HG02981 (cell line): ENCODE measurements around the gene TXNDC15.
"Not testable (repeated sequence)": the region's sequence is repeated elsewhere in the genome, so short reads cannot be mapped to it uniquely, and the experiment has no call there.

ENCODE experiments used
- ATAC-seq: cut with Tn5 transposase; IDR thresholded peaks from one replicate; pipeline ENCODE4 v1.9.1; 2021; ENCODE audit warnings: mild to moderate bottlenecking, moderate library complexity; ENCODE audit not compliant: unreplicated experiment

The TXNDC15 gene

DNA sequence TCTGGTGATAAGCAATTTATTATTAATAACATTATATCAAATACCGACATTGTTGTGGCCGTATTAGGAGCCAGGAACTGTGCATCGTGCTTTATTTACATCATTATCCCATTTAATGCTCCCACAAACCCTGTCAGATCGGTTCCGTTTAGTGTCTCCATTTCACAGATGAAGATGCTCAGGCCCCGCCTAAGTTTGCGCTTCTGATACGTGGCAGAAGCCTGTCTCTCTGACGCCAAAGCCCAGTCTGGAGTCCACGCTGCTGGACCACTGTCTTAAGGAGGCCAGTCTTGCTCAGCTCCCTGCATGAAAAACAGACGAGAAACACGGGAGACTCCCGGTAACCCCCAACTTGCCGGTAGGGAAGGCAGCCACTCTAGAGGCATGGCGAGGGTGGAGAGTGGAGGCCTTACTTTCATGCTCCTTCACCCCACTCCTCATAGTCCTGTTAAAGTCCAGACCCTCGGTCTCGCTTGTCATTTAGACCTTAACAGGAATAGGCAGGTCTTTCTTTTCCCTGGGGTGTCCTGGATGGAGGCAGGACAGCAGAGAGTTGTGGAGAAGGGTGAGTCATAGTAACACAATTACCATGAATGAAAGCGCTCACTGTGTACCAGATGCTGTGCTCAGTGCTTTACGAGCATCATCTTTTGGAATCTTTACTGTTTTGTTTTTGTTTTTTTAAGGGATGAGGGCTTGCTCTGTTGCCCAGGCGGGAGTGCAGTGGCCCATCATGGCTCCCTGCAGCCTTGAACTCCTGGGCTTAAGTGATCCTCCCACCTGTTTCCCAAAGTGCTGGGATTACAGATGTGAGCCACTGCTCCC, 872 bp downstream of the TXNDC15 start:
- ATAC-seq: peak; percentile 25

DNA sequence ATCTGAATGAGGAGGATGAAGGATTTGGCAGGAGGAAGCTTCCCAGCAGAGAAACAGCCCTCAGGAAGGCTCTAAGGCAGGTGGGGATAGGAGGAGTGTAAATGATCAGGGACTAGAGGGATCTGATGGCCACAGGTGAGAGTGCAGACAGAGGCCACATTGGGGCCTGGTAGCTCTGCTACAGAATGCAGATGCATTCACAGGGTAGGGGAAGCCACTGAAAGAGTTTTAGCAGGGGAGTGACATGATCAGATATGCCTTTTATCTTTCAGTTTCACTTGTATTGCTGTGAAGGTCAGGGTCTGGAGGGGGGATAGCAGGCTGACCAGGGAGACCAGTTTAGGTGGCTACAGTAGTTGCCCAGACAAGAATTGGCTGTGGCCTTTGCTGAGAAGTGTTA, 3.0 kb downstream of the TXNDC15 start:
- ATAC-seq: no peak

DNA sequence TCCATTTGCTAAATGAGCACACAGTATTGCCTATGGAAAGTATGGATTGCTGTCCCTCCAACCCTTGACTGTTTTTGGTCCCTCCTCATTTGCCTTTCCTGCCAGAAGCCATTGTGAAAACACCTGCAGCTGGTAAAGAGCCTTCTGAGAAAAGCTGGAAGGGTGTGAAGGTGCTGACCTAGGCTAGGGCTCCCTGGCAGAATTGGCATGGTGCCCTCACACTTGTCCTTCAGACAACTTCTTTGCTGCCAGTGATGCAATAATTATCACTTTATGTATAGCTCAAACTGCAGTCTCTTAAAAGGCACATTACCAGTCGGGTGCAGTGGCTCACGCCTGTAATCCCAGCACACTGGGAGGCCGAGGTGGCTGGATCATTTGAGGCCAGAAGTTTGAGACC, 4.2 kb downstream of the TXNDC15 start:
- no peak for ATAC-seq

DNA sequence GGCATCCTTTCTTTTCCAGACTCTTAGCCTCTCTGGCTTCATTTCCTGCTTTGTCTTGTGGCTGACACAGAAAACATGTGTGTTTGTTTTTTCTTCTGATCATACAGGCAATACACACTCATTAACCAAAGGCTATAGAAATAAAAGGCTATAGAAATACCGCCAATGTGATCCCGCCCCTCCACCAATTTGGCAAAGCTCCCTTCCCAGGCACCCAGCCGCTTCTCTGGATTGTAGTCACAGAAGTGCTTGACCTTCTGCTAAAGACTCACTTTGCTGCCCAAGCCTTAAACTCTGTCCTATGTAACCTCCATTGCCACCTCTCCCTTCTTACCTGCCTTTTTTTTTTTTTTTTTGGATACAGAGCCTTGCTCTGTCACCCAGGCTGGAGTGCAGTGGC, 5.3 kb downstream of the TXNDC15 start:
- no peak for ATAC-seq

DNA sequence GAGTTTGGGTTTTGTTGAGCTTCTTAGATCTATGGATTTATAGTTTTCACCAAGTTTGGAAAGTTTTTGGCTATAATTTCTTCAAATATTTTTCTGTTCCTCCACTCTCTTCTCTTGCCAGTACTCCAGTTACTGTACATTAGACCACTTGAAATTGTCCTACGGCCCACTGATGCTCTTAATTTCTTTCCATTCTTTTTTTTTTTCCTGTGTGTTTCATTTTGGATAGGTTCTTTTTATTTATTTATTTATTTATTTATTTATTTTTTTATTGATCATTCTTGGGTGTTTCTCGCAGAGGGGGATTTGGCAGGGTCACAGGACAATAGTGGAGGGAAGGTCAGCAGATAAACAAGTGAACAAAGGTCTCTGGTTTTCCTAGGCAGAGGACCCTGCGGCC, 6.8 kb downstream of the TXNDC15 start:
- ATAC-seq: not testable (repeated sequence)

DNA sequence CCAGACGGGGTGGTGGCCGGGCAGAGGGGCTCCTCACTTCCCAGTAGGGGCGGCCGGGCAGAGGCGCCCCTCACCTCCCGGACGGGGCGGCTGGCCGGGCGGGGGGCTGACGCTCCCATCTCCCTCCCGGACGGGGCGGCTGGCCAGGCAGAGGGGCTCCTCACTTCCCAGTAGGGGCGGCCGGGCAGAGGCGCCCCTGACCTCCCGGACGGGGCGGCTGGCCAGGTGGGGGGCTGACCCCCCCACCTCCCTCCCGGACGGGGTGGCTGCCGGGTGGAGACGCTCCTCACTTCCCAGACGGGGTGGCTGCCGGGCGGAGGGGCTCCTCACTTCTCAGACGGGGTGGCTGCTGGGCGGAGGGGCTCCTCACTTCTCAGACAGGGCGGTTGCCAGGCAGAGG, 7.5 kb downstream of the TXNDC15 start:
- ATAC-seq: not testable (repeated sequence)

DNA sequence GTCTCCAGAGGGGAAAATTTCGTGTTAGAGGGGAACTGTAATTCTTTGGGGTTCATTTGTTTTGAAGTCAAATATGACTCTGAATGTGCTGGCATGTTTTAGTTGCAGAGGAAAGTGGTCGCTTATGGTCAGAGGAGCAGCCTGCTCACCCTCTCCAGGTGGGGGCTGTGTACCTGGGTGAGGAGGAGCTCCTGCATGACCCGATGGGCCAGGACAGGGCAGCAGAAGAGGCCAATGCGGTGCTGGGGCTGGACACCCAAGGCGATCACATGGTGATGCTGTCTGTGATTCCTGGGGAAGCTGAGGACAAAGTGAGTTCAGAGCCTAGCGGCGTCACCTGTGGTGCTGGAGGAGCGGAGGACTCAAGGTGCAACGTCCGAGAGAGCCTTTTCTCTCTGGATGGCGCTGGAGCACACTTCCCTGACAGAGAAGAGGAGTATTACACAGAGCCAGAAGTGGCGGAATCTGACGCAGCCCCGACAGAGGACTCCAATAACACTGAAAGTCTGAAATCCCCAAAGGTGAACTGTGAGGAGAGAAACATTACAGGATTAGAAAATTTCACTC, 13.5 kb downstream of the TXNDC15 start:
- ATAC-seq: no peak

DNA sequence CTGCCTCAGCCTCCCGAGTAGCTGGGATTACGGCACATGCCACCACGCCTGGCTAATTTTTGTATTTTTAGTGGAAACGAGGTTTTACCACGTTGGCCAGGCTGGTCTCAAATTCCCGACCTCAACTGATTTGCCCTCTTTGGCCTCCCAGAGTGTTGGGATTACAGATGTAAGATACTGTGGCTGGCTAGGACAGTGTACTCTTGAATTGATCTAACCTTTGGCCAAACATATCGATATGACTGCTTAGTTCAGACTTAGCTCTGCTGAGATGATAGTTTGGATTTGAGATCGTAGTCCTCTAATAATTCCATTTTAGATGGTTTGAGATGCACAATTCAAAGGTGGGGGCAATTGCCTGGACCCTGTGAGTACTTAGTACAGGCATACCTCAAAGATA, 15.2 kb downstream of the TXNDC15 start:
- ATAC-seq: no peak

DNA sequence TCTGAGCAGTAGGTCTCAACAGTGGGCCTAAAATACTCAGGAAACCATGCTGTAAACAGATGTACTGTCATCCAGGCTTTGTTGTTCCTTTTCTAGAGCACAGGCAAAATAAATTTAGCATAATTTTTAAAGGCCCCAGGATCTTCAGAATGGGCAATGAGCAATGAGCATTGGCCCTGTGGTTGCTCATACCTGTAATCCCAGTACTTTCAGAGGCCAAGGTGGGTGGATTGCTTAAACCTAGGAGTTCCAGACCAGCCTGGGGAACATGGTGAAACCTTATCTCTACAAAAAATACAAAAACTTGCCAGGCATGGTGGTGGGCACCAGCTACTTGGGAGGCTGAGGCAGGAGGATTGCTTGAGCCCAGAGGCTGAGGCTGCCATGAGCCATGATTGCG, 17.3 kb downstream of the TXNDC15 start:
- ATAC-seq: no peak

DNA sequence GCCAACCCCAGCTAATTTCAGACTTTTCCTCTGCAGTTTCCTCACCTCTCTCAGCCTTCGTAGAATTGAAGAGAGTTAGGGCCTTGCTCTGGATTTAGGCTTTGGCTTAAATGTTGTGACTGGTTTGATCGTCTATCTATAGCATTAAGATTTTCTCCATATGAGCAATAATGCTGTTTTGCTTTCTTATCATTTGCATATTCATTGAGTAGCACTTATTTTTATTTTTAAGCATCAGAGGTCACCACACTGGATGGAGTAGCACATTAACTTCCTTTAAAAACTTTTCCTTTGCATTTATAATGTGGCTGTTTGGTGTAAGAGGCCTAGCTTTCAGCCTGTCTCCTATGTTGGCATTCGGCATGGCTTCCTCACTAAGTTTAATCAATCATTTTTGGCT, 18.1 kb downstream of the TXNDC15 start:
- ATAC-seq: no peak

DNA sequence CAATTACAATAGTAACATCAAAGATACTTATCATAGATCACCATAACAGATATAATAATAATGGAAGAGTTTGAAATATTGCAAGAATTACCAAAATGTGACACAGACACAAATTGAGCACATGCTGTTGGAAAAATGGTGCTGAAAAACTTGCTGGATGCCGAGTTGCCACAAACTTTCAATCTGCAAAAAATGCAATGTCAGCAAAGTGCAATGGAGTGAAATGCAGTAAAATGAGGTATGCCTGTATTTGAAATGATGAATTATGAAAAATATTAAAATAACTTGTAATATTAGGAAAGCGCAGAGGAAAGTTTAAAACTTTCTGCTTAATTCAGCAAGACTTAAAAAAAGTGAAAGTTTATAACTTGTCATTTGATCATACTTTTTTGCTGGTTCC, 18.8 kb downstream of the TXNDC15 start:
- no peak for ATAC-seq

DNA sequence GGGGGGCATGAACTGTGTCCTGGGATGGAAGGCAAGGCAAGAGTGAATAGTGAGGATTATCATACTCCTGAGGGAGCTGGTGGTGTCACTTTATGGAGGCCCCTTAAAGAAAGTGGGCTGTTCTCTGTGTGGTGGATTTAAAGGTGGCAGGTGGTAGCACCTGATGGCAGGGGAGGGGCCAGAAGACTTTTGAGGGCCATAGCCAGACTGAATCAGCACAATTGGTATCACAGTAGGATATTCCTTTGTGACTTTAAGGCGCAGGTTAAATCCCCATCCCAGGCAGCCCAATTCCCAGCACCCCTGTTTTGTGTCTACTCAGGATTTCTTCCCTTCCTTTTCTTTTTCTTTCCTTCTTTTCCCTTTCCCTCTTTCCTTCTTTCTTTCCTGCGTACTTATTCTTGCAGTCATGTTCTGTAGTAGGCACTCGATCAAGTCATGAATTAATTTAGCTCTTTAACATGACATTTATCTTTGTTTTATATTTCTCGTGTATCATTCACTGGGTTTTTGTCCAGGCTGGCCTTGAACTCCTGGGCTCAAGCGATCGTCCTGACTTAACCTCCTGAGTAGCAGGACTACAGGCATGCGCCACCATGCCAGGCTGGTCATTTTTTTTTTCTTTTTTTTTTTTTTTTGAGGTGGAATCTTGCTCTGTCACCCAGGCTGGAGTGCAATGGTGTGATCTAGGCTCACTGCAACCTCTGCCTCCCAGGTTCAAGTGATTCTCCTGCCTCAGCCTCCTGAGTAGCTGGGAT, 19.8 kb downstream of the TXNDC15 start:
- ATAC-seq: no peak

DNA sequence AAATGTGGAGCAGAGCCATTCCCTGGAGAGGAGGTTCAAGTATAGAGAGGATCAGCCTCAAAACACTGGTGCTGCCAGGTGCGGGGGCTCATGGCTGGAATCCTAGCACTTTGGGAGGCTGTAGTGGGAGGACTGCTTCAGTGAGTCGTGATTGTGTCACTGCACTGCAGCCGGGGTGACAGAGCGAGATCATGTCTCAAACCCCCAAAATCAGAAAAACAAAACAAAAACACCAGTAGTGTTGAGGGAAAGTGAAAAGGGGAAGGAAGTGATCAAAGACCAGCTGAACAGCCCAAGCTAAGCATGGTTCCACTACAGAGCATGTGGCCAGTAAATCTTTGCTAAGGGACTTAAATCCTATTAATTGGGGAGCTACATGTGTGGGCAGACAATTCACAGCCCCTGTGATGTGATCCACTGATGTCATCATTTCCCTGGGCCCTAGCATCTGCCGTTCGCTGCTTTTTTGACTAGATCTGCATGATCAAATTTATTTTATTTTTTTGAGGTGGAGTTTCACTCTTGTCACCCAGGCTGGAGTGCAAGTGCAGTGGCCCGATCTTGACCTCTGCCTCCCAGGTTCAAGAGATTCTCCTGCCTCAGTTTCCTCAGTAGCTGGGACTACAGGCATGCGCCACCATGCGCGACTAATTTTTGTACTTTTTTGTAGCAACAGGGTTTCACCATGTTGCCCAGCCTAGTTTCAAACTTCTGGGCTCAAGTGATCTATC, 28.1 kb downstream of the TXNDC15 start:
- peak; percentile 22 for ATAC-seq

DNA sequence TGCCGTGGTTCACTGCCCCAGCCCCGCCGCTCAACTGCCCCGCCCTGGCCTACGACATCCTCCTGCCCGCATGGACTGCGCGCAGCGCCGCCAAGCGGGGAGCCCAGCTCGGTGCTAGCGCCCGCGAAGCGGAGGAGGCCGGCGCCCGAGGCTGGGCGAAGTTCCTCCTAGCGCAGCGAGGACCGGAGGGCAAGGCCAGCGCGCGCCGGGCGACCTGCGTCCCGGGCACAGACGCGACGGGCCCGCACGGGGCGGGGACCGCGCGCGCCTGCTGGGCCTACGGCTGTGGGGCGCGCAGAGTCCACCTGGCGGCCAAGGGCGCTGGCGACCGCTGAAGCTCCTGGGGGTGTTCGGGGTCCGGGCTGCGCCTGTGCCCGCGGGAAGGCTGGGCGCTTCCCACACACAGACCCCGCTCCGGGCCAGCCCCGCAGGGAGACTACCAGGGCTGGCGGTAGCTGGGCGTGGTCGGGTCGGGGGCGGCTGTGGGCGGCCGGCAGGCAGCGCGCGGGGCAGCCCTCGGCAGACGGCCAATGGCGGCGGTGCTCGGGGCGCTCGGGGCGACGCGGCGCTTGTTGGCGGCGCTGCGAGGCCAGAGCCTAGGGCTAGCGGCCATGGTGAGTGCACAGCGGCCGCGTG, 30.6 kb downstream of the TXNDC15 start, which contains the start of gene PCBD2:
PCBD2 (plus strand) TSS at position 522 of the 636 bp plus-strand sequence; CDS start at position 531, 9 bp downstream.
- peak; percentile 79 for ATAC-seq

DNA sequence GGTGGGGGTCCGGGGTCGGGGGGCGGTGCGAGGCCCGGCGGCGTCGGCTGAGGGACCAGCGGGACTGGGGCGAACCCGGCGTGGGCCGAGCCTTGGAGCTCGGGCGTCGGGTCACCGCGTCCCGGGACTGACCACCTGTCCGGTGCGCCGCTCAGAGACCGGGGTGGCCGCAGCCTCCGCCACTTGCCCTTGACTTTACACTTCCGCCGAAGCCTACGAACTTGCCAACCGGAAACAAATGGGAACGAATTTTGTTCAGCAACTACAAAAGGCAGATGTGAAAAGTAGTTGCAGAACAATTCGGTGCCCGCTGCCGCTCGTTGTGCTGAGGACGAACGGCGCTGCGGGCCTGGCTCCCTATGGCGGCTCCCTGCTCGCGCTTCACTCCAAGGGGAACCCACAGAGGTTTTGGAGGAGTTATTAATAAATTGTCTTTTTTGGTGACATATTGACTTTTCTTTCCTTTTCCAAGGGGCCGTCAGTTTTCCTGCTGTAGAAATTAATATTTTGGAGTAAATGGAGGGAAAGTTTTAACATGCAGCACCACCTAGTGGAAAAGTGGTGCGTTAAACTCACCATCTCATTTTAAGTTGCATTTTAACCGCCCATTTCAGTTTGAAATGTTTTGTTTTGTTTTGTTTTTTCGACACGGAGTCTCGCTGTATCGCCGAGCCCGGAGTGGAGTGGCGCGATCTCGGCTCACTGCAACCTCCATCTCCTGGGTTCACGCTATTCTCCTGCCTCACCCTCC, 31.2 kb downstream of the TXNDC15 start:
- peak; percentile 26 for ATAC-seq

DNA sequence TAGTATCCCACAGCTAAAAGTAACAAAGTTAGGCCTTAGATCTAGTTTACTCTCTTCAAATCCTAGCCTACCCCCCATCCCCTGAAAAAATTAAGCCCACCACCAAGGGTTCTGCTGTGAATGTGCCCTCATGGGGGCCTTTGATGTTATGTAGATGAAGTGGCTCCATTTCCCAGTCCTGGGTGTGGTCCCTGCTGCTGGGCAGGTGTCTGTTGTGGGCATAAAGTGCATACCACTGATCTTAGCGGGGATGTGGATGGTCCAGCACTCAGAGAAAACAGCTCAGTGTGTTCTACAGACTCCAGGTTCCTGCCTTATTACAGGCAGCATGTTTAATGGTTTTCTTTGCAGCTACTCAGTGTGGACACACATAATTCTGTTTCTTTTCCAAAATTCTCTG, 32.6 kb downstream of the TXNDC15 start:
- ATAC-seq: no peak

DNA sequence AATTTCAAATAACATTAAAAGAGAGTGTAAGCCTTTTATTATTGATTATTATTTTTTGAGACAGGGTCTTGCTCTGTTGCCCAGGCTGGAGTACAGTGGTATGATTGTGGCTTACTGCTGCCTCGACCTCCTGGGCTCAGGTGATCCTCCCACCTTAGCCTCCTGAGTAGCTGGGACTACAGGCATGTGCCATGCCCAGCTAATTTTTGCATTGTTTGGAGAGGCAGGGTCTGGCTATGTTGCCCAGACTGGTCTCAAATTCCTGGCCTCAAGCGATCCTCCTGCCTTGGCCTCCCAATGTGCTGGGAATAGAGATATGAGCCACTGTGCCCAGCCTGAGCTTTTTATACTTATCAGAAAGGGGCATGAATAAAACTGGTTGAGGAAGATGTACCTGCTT, 36.6 kb downstream of the TXNDC15 start:
- ATAC-seq: not testable (repeated sequence)

DNA sequence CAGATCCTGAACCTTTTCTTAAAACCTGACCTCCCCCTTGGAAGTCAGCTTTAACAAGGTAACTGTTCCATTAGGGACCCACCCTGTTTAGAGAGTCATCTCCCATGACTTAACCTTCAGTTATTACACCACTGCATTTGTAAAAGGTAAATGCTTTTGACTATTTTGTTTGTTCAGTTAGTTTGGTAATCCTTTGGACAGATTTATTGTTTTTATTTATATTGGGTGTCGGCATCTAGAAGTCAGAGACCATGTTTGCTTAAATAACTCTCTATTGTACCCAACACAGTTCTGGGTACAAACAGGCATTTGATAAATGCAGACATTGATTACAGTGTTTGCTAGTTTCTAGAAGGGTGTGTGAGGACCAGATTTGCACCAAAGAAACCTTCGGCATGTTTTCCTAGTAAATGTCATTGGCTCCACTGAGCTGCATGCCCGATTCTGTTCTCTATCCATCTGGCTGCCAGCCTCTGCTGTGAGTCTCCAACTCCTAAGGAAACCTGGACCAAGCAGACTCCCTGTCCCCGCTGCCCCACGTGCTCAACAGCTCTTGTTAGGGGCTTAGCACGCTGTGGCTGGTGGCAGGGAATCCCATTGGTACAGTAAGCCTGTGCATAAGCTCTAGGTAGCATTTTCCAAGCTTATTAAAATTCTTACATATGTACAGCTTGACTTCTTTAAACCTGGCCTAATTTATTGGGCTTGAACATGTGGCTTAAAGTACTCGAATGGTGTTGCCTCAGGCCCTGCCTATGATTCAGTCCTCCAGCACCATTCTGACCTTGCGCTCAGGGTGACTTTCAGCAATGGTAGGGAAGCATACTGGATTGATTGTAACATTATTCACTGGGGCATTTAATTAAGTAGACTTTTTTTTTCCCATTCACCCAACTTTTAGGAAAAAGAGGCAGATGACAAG, 37.4 kb downstream of the TXNDC15 start:
- no peak for ATAC-seq

DNA sequence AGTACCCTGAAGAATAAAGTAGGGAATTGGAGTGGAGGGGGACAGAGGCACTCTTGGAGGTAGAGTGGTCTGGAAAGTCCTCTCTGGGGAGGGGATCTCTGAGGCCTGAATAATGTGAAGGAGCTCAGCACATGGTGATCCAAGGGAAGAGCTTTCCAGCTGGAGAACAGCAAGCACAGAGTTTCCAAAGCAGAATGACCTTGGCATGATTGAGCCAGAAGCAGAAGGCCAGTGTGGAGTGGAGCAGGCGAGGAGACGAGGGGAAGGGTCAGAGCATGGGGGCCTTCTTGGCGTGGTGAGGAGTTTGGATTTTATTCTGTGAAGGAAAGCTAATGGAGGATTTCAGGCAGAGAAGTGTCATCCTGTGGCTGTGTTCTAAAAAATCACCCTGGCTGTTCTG, 39.1 kb downstream of the TXNDC15 start:
- no peak for ATAC-seq
